ENCODE data around the gene ZC3HAV1L.

DNA sequence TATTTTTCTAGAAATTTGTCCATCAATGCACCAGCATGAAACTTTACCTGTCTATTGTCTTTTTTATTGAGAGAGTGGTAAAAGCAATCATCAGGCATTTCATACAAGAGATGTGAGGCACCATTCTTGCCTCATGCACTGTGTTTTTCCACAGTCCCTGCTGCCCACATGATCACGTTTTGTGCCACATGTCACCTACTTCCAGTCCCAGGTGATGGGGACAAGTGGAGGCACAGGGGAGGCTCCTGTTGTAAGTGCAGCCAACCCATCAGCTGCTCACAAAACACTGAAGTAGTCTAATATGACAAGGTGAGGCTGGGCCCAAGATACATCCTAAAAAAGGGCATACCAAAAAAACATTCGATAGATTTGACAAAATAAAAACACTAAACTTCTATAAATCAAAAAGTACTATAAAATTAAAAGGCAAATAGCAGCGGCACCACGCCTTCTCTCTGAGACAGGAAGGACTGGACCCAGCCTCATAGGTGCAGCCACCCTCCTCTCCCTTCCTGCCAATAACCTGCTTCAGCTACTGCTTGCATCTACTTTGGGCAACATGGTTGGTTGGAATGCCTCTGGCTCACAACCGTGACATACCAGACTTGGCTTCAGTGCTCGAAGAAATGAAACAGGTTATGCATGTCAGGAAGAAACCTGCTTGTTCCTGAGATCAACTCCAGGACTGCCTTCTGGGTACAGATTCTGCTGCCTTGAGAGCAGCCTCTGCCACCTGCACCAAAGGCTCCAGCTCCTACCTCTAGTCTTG is 2.3 kb downstream of the ZC3HAV1L start:
- TF ChIP-seq, protein P1, sequence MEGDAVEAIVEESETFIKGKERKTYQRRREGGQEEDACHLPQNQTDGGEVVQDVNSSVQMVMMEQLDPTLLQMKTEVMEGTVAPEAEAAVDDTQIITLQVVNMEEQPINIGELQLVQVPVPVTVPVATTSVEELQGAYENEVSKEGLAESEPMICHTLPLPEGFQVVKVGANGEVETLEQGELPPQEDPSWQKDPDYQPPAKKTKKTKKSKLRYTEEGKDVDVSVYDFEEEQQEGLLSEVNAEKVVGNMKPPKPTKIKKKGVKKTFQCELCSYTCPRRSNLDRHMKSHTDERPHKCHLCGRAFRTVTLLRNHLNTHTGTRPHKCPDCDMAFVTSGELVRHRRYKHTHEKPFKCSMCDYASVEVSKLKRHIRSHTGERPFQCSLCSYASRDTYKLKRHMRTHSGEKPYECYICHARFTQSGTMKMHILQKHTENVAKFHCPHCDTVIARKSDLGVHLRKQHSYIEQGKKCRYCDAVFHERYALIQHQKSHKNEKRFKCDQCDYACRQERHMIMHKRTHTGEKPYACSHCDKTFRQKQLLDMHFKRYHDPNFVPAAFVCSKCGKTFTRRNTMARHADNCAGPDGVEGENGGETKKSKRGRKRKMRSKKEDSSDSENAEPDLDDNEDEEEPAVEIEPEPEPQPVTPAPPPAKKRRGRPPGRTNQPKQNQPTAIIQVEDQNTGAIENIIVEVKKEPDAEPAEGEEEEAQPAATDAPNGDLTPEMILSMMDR (IDR thresholded peaks at IDR 0.05 in 8 of 11, conservative IDR thresholded peaks at IDR 0.05 in 3 of 11), result no peak
- TF ChIP-seq POLR2AphosphoS5 (IDR thresholded peaks at IDR 0.05) (no peak), POLR2A (IDR thresholded peaks at IDR 0.05) (no peak)
